Breast epithelium (tissue), 4 donors: ENCODE data around the gene PRDM5. TPM values are rescaled to one million over a fixed set of nuclear protein-coding genes. Genes with fewer than 3 reads are reported as not detected.

Experiments
- DNase-seq, 2 donors: peaks; one replicate each; pipeline ENCODE4 v3.0.0-alpha.2; 2019; ENCODE audit warnings: low spot score in 2 of 2
- H3K27ac ChIP-seq, 2 donors: fragments of 200-600 bp; sonication (generic) in 1 of 2; one replicate each; pipeline ENCODE4 v1.5.1; 2016 to 2019; ENCODE audit warnings: mild to moderate bottlenecking in 1 of 2
- H3K27me3 ChIP-seq, 2 donors: fragments of 200-600 bp; sonication (generic) in 1 of 2; one replicate each; pipeline versions ENCODE4 v1.5.1 to v1.6.0; 2017 to 2019; ENCODE audit warnings: control low read depth in 1 of 2, mild to moderate bottlenecking in 1 of 2
- H3K36me3 ChIP-seq: fragments of 200-600 bp; one replicate; pipeline ENCODE4 v1.5.1; 2019
- H3K4me1 ChIP-seq, 2 donors: fragments of 200-600 bp; sonication (generic); one replicate each; pipeline ENCODE4 v1.5.1; 2016 to 2019; ENCODE audit warnings: control low read depth in 1 of 2
- H3K4me3 ChIP-seq, 3 donors: fragments of 200-600 bp; sonication (generic); 1 replicate in 2 of 3; 2 replicates in 1 of 3; pipeline ENCODE4 v1.5.1; 2016 to 2019; ENCODE audit warnings: mild to moderate bottlenecking in 3 of 3, moderate library complexity in 2 of 3
- H3K9me3 ChIP-seq, 2 donors: fragments of 200-600 bp; sonication (generic) in 1 of 2; one replicate each; pipeline ENCODE4 v1.5.1; 2016 to 2019; ENCODE audit warnings: control low read depth in 1 of 2
- CTCF ChIP-seq, 3 donors: fragments of 450-650 bp; IDR thresholded peaks; one replicate each; pipeline ENCODE4 v1.5.1; 2016 to 2017; ENCODE audit warnings: antibody characterized with exemption in 3 of 3, mild to moderate bottlenecking in 3 of 3, moderate library complexity in 3 of 3
- POLR2A ChIP-seq: fragments of 450-650 bp; IDR thresholded peaks from one replicate; pipeline ENCODE4 v1.6.1; 2016; ENCODE audit warnings: antibody characterized with exemption, mild to moderate bottlenecking, moderate library complexity
- POLR2AphosphoS5 ChIP-seq, 3 donors: sonication (generic); formaldehyde crosslinking; IDR thresholded peaks; one replicate each; pipeline ENCODE4 v1.6.1; 2017; ENCODE audit warnings: antibody characterized with exemption in 3 of 3
- intact Hi-C: fragments of 100-400 bp; cut with DNase I; formaldehyde crosslinking; loops from one replicate; pipeline ENCODE4 v1.15.1; 2023; ENCODE audit warnings: low total_unique reads
- total RNA-seq, 3 donors: library from RNA; depleted of rRNA; stranded (reverse); fragments of >200 nt; gene quantifications; one replicate each; pipeline ENCODE4 v1.1.0, GENCODE V29; 2016

The PRDM5 gene
- total RNA-seq, 3 donors from 2014 or later = 14.4 to 27.5 (median 24.9) TPM

DNA sequence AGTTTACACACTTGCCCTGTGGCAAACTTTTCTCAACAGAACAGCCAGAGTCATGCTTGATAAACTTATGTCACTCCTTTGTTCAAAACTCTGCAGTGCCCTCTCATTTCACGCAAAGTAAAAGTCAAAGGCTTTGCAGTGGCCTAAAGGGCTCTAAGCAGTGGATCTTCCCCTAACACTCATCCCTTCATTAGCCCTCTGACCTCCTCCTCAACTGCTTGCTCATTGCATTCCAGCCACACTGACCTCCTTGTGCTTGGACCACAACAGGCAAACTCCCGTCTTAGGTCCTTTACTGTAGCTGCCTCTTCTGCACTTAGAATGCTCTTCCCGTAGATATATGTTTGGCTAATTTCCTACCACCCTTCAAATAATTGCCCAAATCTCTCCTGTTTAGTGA is 5.6 kb downstream of the PRDM5 start:
- Histone ChIP-seq H3K36me3 (no peaks in the 10 kb centered on the region), H3K4me3 (no peak overlapping the region), H3K27ac (no peak overlapping the region), H3K9me3 (no peaks in the 10 kb centered on the region), H3K27me3 (no peaks in the 10 kb centered on the region), H3K4me1 (no peaks in the 10 kb centered on the region)
- TF ChIP-seq CTCF (IDR thresholded peaks at IDR 0.05) = no peak
- no peak for TF ChIP-seq POLR2A
- TF ChIP-seq POLR2AphosphoS5 (IDR thresholded peaks at IDR 0.05) = no peak
- no peak for DNase-seq
- intact Hi-C loops = no loop called here

- no peaks in the 10 kb centered on the region for H3K27me3 ChIP-seq
- no peak for TF ChIP-seq POLR2AphosphoS5 (IDR thresholded peaks at IDR 0.05)
- no peak for TF ChIP-seq CTCF (IDR thresholded peaks at IDR 0.05)
- H3K36me3 ChIP-seq = no peaks in the 10 kb centered on the region
- H3K4me3 ChIP-seq = no peak overlapping the region
- no peaks in the 10 kb centered on the region for H3K4me1 ChIP-seq
- intact Hi-C loops = no loop called here
- no peak overlapping the region for H3K27ac ChIP-seq
- DNase-seq = no peak
- no peaks in the 10 kb centered on the region for H3K9me3 ChIP-seq
Measured at GRCh38 chr4:120915336-120915735, 7.2 kb downstream of the PRDM5 start.

DNA sequence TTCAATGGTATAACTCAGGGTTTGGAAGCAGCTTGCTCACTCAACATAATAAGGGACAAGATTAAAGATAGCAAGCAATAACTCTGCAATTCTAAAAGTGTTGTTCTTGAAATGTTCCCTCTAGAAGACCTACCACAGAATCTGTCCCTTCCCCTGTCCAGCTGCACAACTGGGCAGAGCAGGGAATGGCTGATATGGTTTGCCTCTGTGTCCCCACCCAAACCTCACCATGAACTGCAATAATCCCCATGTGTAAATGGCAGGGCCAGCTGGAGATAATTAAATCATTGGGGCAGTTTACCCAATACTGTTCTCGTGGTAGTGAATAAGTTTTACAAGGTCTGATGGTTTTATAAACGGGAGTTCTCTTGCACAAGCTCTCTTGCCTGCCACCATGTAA is 19.1 kb downstream of the PRDM5 start:
- Histone ChIP-seq H3K36me3 (no peaks in the 10 kb centered on the region), H3K4me3 (no peak overlapping the region)
- intact Hi-C loops = no loop called here

GRCh38 chr4:120902925-120903324 is 19.6 kb downstream of the PRDM5 start:
- DNase-seq = no peak
- Histone ChIP-seq H3K9me3 (no peaks in the 10 kb centered on the region), H3K36me3 (no peaks in the 10 kb centered on the region), H3K27ac (no peak overlapping the region), H3K27me3 (no peaks in the 10 kb centered on the region), H3K4me3 (no peak overlapping the region), H3K4me1 (no peaks in the 10 kb centered on the region)
- intact Hi-C loops = no loop called here
- no peak for TF ChIP-seq POLR2A
- no peak for TF ChIP-seq POLR2AphosphoS5 (IDR thresholded peaks at IDR 0.05)
- no peak for TF ChIP-seq CTCF (IDR thresholded peaks at IDR 0.05)

More for the DNA sequence above, 19.1 kb downstream of the PRDM5 start:
- H3K4me1 ChIP-seq = no peaks in the 10 kb centered on the region
- H3K9me3 ChIP-seq = no peaks in the 10 kb centered on the region
- H3K27me3 ChIP-seq = no peaks in the 10 kb centered on the region
- no peak for TF ChIP-seq POLR2AphosphoS5 (IDR thresholded peaks at IDR 0.05)
- TF ChIP-seq CTCF (IDR thresholded peaks at IDR 0.05) = no peak
- TF ChIP-seq POLR2A = no peak
- no peak for DNase-seq
- H3K27ac ChIP-seq = no peak overlapping the region

- Histone ChIP-seq H3K4me1 (no peaks in the 10 kb centered on the region), H3K9me3 (no peaks in the 10 kb centered on the region), H3K27ac (no peak overlapping the region), H3K4me3 (no peak overlapping the region), H3K27me3 (no peaks in the 10 kb centered on the region), H3K36me3 (no peaks in the 10 kb centered on the region)
- intact Hi-C loops = no loop called here
- TF ChIP-seq POLR2AphosphoS5 (IDR thresholded peaks at IDR 0.05) (no peak), POLR2A (no peak), CTCF (IDR thresholded peaks at IDR 0.05) (no peak)
- DNase-seq = no peak
Measured at GRCh38 chr4:120901731-120902130, 20.8 kb downstream of the PRDM5 start.
